OCI-LY7 (cell line): ENCODE measurements around the gene EHBP1. TPM values are rescaled to one million over a fixed set of nuclear protein-coding genes. Genes with fewer than 3 reads are reported as not detected.

Experiments
- BruUV-seq: library from RNA; stranded (reverse); fragments of 400-500 nt; replicated peaks from 2 replicates; lab custom pipeline; 2021; lab: Mats Ljungman, UMichigan
- CTCF ChIA-PET: fragments of 300-600 bp; sonication (Branson Sonifier 250); formaldehyde crosslinking; loops from one replicate; lab custom pipeline; 2022; ENCODE audit warnings: antibody characterized with exemption; ENCODE audit not compliant: unreplicated experiment; lab: Charles Lee
- POLR2A ChIA-PET: fragments of 300-600 bp; sonication (Branson Sonifier 250); formaldehyde crosslinking; loops from one replicate; lab custom pipeline; 2022; ENCODE audit warnings: antibody characterized with exemption; lab: Charles Lee
- DNase-seq: peaks from one replicate; pipeline ENCODE4 v3.0.0-alpha.2; 2015; ENCODE audit warnings: low spot score
- H2AFZ ChIP-seq: fragments of 200-600 bp; sonication (generic), shearing (Covaris generic); 2 replicates; pipeline ENCODE4 v1.6.1; 2014; ENCODE audit warnings: mild to moderate bottlenecking, antibody characterized with exemption, low read length, moderate library complexity
- H3K27ac ChIP-seq: fragments of 200-600 bp; sonication (generic); 2 replicates; pipeline ENCODE4 v1.5.1; 2014; ENCODE audit warnings: mixed run types, low read depth, mild to moderate bottlenecking, moderate library complexity, low read length, inconsistent platforms; ENCODE audit not compliant: poor library complexity, severe bottlenecking
- H3K36me3 ChIP-seq: fragments of 200-600 bp; sonication (generic); 2 replicates; pipeline ENCODE4 v1.6.1; 2014; ENCODE audit warnings: mild to moderate bottlenecking, antibody characterized with exemption, low read length, moderate library complexity, mixed read lengths; ENCODE audit not compliant: insufficient read depth
- H3K4me1 ChIP-seq: fragments of 200-600 bp; sonication (generic); 2 replicates; pipeline ENCODE4 v1.5.1; 2014; ENCODE audit warnings: mild to moderate bottlenecking, low read length; ENCODE audit not compliant: insufficient read depth, poor library complexity, severe bottlenecking
- H3K4me2 ChIP-seq: fragments of 200-600 bp; sonication (generic); 2 replicates; pipeline ENCODE4 v1.6.1; 2014; ENCODE audit warnings: mild to moderate bottlenecking, low read length
- H3K4me3 ChIP-seq: fragments of 200-600 bp; sonication (generic); 2 replicates; pipeline ENCODE4 v1.5.1; 2014; ENCODE audit warnings: mild to moderate bottlenecking, low read depth, low read length; ENCODE audit not compliant: poor library complexity, severe bottlenecking
- H3K79me2 ChIP-seq: fragments of 200-600 bp; sonication (generic); 2 replicates; pipeline ENCODE4 v1.6.1; 2016; ENCODE audit warnings: low read depth, mild to moderate bottlenecking, low read length, moderate library complexity, mixed read lengths; ENCODE audit not compliant: insufficient read depth
- H3K9me2 ChIP-seq: fragments of 200-600 bp; sonication (generic); 2 replicates; pipeline ENCODE4 v1.6.1; 2016; ENCODE audit warnings: mild to moderate bottlenecking, low read length, mixed read lengths; ENCODE audit not compliant: insufficient read depth
- H3K9me3 ChIP-seq: fragments of 200-600 bp; sonication (generic); 2 replicates; pipeline ENCODE4 v1.6.1; 2014; ENCODE audit warnings: mild to moderate bottlenecking, mixed run types, low read length, mixed read lengths
- H4K20me1 ChIP-seq: fragments of 200-600 bp; sonication (generic); 2 replicates; pipeline ENCODE4 v1.6.1; 2014; ENCODE audit warnings: mild to moderate bottlenecking, antibody characterized with exemption, low read length, moderate library complexity, mixed read lengths; ENCODE audit not compliant: insufficient read depth
- CTCF ChIP-seq: fragments of 200-600 bp; sonication (generic); conservative IDR thresholded peaks from 2 replicates; pipeline ENCODE4 v1.5.1; 2014; ENCODE audit warnings: mild to moderate bottlenecking, antibody characterized with exemption, low read length, moderate library complexity, mixed read lengths
- EZH2phosphoT487 ChIP-seq: fragments of 200-600 bp; sonication (generic); IDR thresholded peaks from 2 replicates; pipeline ENCODE4 v1.6.1; 2018; ENCODE audit warnings: low read depth, borderline replicate concordance, mild to moderate bottlenecking, mixed run types, antibody characterized with exemption, low read length, moderate library complexity, mixed read lengths
- intact Hi-C: fragments of 100-400 bp; cut with micrococcal nuclease; formaldehyde crosslinking; loops from one replicate; pipeline ENCODE4 v1.10.0; 2022; ENCODE audit not compliant: unreplicated experiment
- total RNA-seq, 2 experiments: library from RNA; depleted of rRNA in 1 of 2; stranded (reverse); fragments of >200 nt in 1 of 2; shearing (Covaris generic) in 1 of 2; gene quantifications; 2 replicates each; pipeline ENCODE4 v1.2.3, GENCODE V29; 2014 to 2022

Gene EHBP1
- total RNA-seq, 2 experiments from 2014 or later = 26.8 to 34.1 TPM

DNA sequence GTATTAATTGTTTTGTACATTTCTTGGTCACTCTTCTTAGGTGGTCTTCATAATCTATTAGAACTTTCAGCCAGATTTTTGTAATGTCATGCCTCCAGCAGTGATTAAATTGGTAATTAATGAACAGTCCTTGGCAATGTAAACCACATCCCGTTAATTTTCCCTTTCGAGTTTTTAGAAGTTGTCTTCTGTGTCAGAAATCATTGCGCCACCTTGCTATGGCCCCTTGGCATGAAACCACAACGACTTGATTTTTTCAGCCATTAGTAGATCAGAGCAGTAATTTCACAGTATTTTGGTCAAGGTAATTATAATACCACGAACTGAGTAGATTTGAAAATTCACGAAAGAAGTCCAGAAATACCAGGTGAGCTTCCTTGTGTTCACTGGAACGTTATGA is 259.2 kb downstream of the EHBP1 start:
- ChIA-PET CTCF (no interaction called here), POLR2A (interaction anchor here (1.0 to 2.3 kb wide), 2 partner anchors 9 to 18 kb away, joined by 3 to 8 read pairs; no protein-coding TSS in a partner anchor)
- DNase-seq = no peak
- no peaks in the 10 kb centered on the region for H3K9me3 ChIP-seq
- no peaks in the 10 kb centered on the region for H3K4me1 ChIP-seq
- no peaks in the 10 kb centered on the region for H3K79me2 ChIP-seq
- no peak for TF ChIP-seq CTCF
- TF ChIP-seq EZH2phosphoT487 = no peak
- H3K4me3 ChIP-seq = no peak overlapping the region
- H3K36me3 ChIP-seq = no peaks in the 10 kb centered on the region
- no TSS peak for BruUV-seq
- no peaks in the 10 kb centered on the region for H3K9me2 ChIP-seq
- H3K27ac ChIP-seq = no peak overlapping the region
- H2AFZ ChIP-seq = no peak overlapping the region
- no peaks in the 10 kb centered on the region for H4K20me1 ChIP-seq
- intact Hi-C loops = no loop called here
- H3K4me2 ChIP-seq = no peak overlapping the region

DNA sequence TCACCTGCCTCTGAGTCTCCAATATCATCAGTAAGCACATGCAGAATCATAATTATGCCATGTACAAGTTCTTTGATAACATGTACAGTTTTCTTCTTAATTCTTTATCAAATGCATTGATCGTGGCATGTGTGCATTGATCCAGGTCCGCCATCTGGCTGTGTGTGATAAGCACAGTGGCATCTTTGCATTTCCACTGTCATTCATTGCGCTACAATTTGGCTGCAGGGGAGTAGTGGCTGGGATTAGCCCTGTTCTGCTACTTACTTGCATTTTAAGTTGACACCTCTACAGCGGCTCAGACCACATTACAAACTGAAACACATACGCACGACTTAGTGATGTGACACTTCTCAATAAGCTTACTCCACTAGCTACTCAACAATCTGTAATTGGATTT is 261.5 kb downstream of the EHBP1 start:
- intact Hi-C loops = no loop called here
- Histone ChIP-seq H3K4me1 (no peaks in the 10 kb centered on the region), H3K79me2 (no peaks in the 10 kb centered on the region), H4K20me1 (no peaks in the 10 kb centered on the region), H3K27ac (no peak overlapping the region), H3K4me2 (no peak overlapping the region), H3K9me2 (no peaks in the 10 kb centered on the region), H3K4me3 (no peak overlapping the region), H3K36me3 (no peaks in the 10 kb centered on the region), H3K9me3 (no peaks in the 10 kb centered on the region), H2AFZ (no peak overlapping the region)
- no peak for DNase-seq
- CTCF ChIA-PET = no interaction called here
- TF ChIP-seq EZH2phosphoT487 (no peak), CTCF (no peak)
- BruUV-seq = no TSS peak
- POLR2A ChIA-PET = no interaction called here

DNA sequence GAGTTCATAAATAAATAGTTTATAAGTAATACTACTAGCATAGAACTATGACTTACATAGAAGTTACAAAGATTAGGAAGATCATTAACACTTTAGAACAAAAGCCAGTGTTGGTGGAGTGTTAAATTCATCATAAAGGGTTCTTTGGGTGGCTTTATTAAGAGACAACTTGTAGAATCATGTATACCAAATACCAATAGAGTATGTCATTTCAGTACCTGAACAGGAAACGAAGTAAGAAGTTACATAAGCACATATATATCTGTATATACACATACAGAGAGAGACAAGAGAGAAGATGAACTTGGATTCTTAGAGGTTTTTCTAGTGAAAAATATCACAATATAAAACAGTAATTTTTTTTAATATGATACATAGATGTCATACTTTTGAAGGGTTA is 262.7 kb downstream of the EHBP1 start:
- Histone ChIP-seq H3K4me3 (no peak overlapping the region), H2AFZ (no peak overlapping the region), H3K9me3 (no peaks in the 10 kb centered on the region), H3K79me2 (no peaks in the 10 kb centered on the region), H3K27ac (no peak overlapping the region), H3K4me2 (no peak overlapping the region), H4K20me1 (no peaks in the 10 kb centered on the region), H3K36me3 (no peaks in the 10 kb centered on the region), H3K9me2 (no peaks in the 10 kb centered on the region), H3K4me1 (no peaks in the 10 kb centered on the region)
- CTCF ChIA-PET = no interaction called here
- POLR2A ChIA-PET = interaction anchor here (0.7 kb wide), 1 partner anchor 11 kb away, joined by 3 read pairs; no protein-coding TSS in a partner anchor
- no peak for TF ChIP-seq CTCF
- no peak for TF ChIP-seq EZH2phosphoT487
- no peak for DNase-seq
- no TSS peak for BruUV-seq
- intact Hi-C loops = no loop called here
